Right lung (tissue), 5 donors: ENCODE results near the gene APCS. TPM values are rescaled to one million over a fixed set of nuclear protein-coding genes. Genes with fewer than 3 reads are reported as not detected.

Experiments
- polyA plus RNA-seq, 5 donors: library from polyadenylated mRNA; unstranded; fragments of 120-200 nt; gene quantifications; one replicate each; pipeline versions ENCODE4 v1.2.1 to v1.2.3, GENCODE V29; 2013; ENCODE audit warnings: inconsistent platforms in 1 of 5, low replicate concordance in 1 of 5; ENCODE audit not compliant: insufficient read length in 5 of 5, insufficient read depth in 1 of 5

The APCS gene
- polyA plus RNA-seq, 5 donors = not detected

Other genes with a start within 250 kb of the APCS start
- gene OR10J4, start 155.6 kb upstream of the APCS start, polyA plus RNA-seq = not detected
- gene OR10J1, start 148.1 kb upstream of the APCS start, polyA plus RNA-seq = under 1 TPM in 3 of 5 donors, not detected in 2; 0.03 to 0.08 (median 0.05) TPM
- gene OR10J5, start 51.8 kb upstream of the APCS start, polyA plus RNA-seq = not detected
- not detected for gene CRP, start 126.8 kb downstream of the APCS start, polyA plus RNA-seq
- gene DUSP23, start 193.1 kb downstream of the APCS start, polyA plus RNA-seq = 10 to 100 TPM; 11.0 to 20.5 (median 12.2) TPM
- gene FCRL6, start 214.5 kb downstream of the APCS start, polyA plus RNA-seq = under 1 TPM; 0.25 to 0.61 (median 0.46) TPM
- 1 to 10 TPM in 3 of 5 donors, under 1 TPM in 2; 0.58 to 1.9 (median 1.0) TPM for gene SLAMF8, start 239.0 kb downstream of the APCS start, polyA plus RNA-seq